HepG2 (cell line): Measurements from ENCODE around the gene MAST1. TPM values are rescaled to one million over a fixed set of nuclear protein-coding genes. Genes with fewer than 3 reads are reported as not detected.

ENCODE experiments used
- ARID4A ChIP-seq: sonication (generic); formaldehyde crosslinking; IDR thresholded peaks from 2 replicates; pipeline ENCODE4 v1.5.0; 2020; ENCODE audit warnings: mild to moderate bottlenecking, missing genetic modification reagents, borderline replicate concordance
- ATF3 ChIP-seq: sonication (generic); formaldehyde crosslinking; IDR thresholded peaks from 2 replicates; pipeline ENCODE4 v1.4.0; 2020; ENCODE audit warnings: missing genetic modification reagents
- ERF ChIP-seq: IDR thresholded peaks from 2 replicates; pipeline ENCODE4 v1.6.1; 2018; ENCODE audit warnings: missing biosample characterization, missing genetic modification reagents
- HIC2 ChIP-seq: sonication (generic); formaldehyde crosslinking; IDR thresholded peaks from 2 replicates; pipeline ENCODE4 v1.9.0; 2022; ENCODE audit warnings: low read depth, missing genetic modification reagents
- KAT8 ChIP-seq: IDR thresholded peaks from 2 replicates; pipeline ENCODE4 v1.6.1; 2016; ENCODE audit warnings: missing genetic modification reagents, missing compliant biosample characterization
- NBN ChIP-seq: fragments of 450-650 bp; conservative IDR thresholded peaks from 2 replicates; pipeline ENCODE4 v1.6.1; 2017
- NONO ChIP-seq, 2 experiments: fragments of 450-650 bp in 1 of 2; sonication (generic) in 1 of 2; formaldehyde crosslinking in 1 of 2; IDR thresholded peaks in 1 of 2; conservative IDR thresholded peaks in 1 of 2; 2 replicates each; pipeline versions ENCODE4 v1.6.1 to v1.8.0; 2017 to 2022; ENCODE audit warnings: mild to moderate bottlenecking in 1 of 2, missing genetic modification reagents in 1 of 2, moderate library complexity in 1 of 2
- NR2C2 ChIP-seq: sonication (generic); formaldehyde crosslinking; IDR thresholded peaks from 2 replicates; pipeline ENCODE4 v1.4.0; 2020; ENCODE audit warnings: missing genetic modification reagents, mild to moderate bottlenecking, moderate library complexity, borderline replicate concordance
- PAWR ChIP-seq: sonication (generic); formaldehyde crosslinking; IDR thresholded peaks from 2 replicates; pipeline ENCODE4 v1.4.0; 2020; ENCODE audit warnings: missing genetic modification reagents, mild to moderate bottlenecking, borderline replicate concordance
- POLR2A ChIP-seq, 2 experiments: IDR thresholded peaks; 2 replicates each; pipeline ENCODE4 v1.6.1; 2011; ENCODE audit warnings: low read depth in 2 of 2, low read length in 2 of 2, mild to moderate bottlenecking in 1 of 2, moderate library complexity in 1 of 2; ENCODE audit not compliant: insufficient read depth in 1 of 2
- RNF2 ChIP-seq: fragments of 450-650 bp; conservative IDR thresholded peaks from 2 replicates; pipeline ENCODE4 v1.6.1; 2016; ENCODE audit warnings: low read depth
- SKI ChIP-seq: fragments of 450-650 bp; IDR thresholded peaks from one replicate; pipeline ENCODE4 v1.6.1; 2018; ENCODE audit warnings: mild to moderate bottlenecking; ENCODE audit not compliant: partially characterized antibody
- SPEN ChIP-seq: sonication (generic); formaldehyde crosslinking; IDR thresholded peaks from 2 replicates; pipeline ENCODE4 v1.5.1; 2020; ENCODE audit warnings: low read depth, mild to moderate bottlenecking, missing genetic modification reagents
- THAP9 ChIP-seq: sonication (generic); formaldehyde crosslinking; IDR thresholded peaks from 2 replicates; pipeline ENCODE4; 2020; ENCODE audit warnings: missing genetic modification reagents, mild to moderate bottlenecking, borderline replicate concordance
- ZMYM3 ChIP-seq: sonication (generic); formaldehyde crosslinking; IDR thresholded peaks from 2 replicates; pipeline ENCODE4 v1.5.1; 2020; ENCODE audit warnings: mild to moderate bottlenecking, missing genetic modification reagents
- ZNF773 ChIP-seq: sonication (generic); formaldehyde crosslinking; IDR thresholded peaks from 2 replicates; pipeline ENCODE4 v1.4.0; 2020; ENCODE audit warnings: missing genetic modification reagents, borderline replicate concordance
- polyA plus RNA-seq, 8 experiments: library from polyadenylated mRNA; depleted of rRNA in 3 of 8; stranded (reverse) in 7 of 8; unstranded in 1 of 8; fragments of >200 nt; fragmentation: Illumina TruSeq in 4 of 8; extraction: Trizol in 4 of 8; gene quantifications; 2 replicates each; pipeline versions ENCODE4 v1.2.1 to v1.2.3, GENCODE V29; 2011 to 2016; ENCODE audit warnings: low read depth in 4 of 8, missing spikeins in 1 of 8, mixed read lengths in 1 of 8; ENCODE audit not compliant: insufficient read depth in 1 of 8
- total RNA-seq, 5 experiments: library from RNA; depleted of rRNA; stranded (reverse); fragments of >200 nt; fragmentation: Illumina TruSeq; extraction: Trizol; gene quantifications; 2 replicates each; pipeline ENCODE4 v1.2.3, GENCODE V29; 2016; ENCODE audit warnings: low read depth in 1 of 5

Gene MAST1
- total and polyA plus RNA-seq, 2 of the 13 experiments (the other 11 are each of a cell fraction or from before 2014, with no cell fraction given), result 0.73 to 4.7 TPM

GRCh38 chr19:12864721-12865715, 26.7 kb downstream of the MAST1 start (continued):
- TF ChIP-seq HIC2 (peak; percentile 70; the same call in 1 of the 2 replicates), NR2C2 (peak; percentile 60; the same call in 1 of the 2 replicates), ZMYM3 (CRISPR knock-in tag) (peak; percentile 42; the same call in 1 of the 2 replicates), THAP9 (CRISPR knock-in tag) (peak; percentile 25; the same call in 1 of the 2 replicates), ERF (CRISPR knock-in tag) (peak; percentile 81), NONO (IDR thresholded peaks at IDR 0.05) (no peak), NONO (CRISPR knock-in tag; conservative IDR thresholded peaks at IDR 0.05) (no peak), ATF3 (CRISPR knock-in tag) (no peak), NBN (no peak), SPEN (CRISPR knock-in tag) (0 out of 2 replicates have a peak, but pooled peaks have one; percentile 53), KAT8 (CRISPR knock-in tag) (peak; percentile 59; the same call in 1 of the 2 replicates), POLR2A (IDR thresholded peaks at IDR 0.05; ENCODE audit: insufficient read depth in 1 of 2, low read depth in 2 of 2, low read length in 2 of 2) (peak in 1 of 2 experiments; percentile 36; a peak in 1 of 4 replicates), PAWR (CRISPR knock-in tag) (no peak), SKI (peak; percentile 7), ARID4A (CRISPR knock-in tag) (peak; percentile 50; the same call in 1 of the 2 replicates), ZNF773 (CRISPR knock-in tag) (no peak), RNF2 (0 out of 2 replicates have a peak, but pooled peaks have one; percentile 35)
